ENCODE measurements around the gene DEPP1.

DEPP1 gene

GRCh38 chr10:44985175-44985681, 6.6 kb upstream of the DEPP1 start:
- H3F3A ChIP-seq (ENCODE audit: control insufficient read depth, insufficient read depth): no peaks in the 10 kb centered on the region
- H3K4me2 ChIP-seq (ENCODE audit: low read length): no peak overlapping the region
- no peaks in the 10 kb centered on the region for H3K79me2 ChIP-seq (ENCODE audit: control insufficient read depth, low read length)
- TF ChIP-seq, protein P1, sequence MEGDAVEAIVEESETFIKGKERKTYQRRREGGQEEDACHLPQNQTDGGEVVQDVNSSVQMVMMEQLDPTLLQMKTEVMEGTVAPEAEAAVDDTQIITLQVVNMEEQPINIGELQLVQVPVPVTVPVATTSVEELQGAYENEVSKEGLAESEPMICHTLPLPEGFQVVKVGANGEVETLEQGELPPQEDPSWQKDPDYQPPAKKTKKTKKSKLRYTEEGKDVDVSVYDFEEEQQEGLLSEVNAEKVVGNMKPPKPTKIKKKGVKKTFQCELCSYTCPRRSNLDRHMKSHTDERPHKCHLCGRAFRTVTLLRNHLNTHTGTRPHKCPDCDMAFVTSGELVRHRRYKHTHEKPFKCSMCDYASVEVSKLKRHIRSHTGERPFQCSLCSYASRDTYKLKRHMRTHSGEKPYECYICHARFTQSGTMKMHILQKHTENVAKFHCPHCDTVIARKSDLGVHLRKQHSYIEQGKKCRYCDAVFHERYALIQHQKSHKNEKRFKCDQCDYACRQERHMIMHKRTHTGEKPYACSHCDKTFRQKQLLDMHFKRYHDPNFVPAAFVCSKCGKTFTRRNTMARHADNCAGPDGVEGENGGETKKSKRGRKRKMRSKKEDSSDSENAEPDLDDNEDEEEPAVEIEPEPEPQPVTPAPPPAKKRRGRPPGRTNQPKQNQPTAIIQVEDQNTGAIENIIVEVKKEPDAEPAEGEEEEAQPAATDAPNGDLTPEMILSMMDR (IDR thresholded peaks at IDR 0.05; ENCODE audit: low read depth, low read length, poor library complexity, severe bottlenecking): no peak
- TF ChIP-seq EZH2phosphoT487 (IDR thresholded peaks at IDR 0.05; ENCODE audit: borderline replicate concordance, low read length): no peak
- no peaks in the 10 kb centered on the region for H3K4me1 ChIP-seq (ENCODE audit: control insufficient read depth, low read length)
- no peaks in the 10 kb centered on the region for H4K20me1 ChIP-seq (ENCODE audit: control insufficient read depth, insufficient read depth, low read depth, low read length)
- no peaks in the 10 kb centered on the region for H3K9me2 ChIP-seq (replicated peaks; ENCODE audit: control insufficient read depth, low read length)
- H3K36me3 ChIP-seq (ENCODE audit: control insufficient read depth, low read length): no peaks in the 10 kb centered on the region
- peaks cover 23% of the 10 kb centered on the region for H3K27me3 ChIP-seq (ENCODE audit: control insufficient read depth, low read length)
- H3K4me3 ChIP-seq (ENCODE audit: low read length): no peak overlapping the region
- no peaks in the 10 kb centered on the region for H3K9me3 ChIP-seq (ENCODE audit: control insufficient read depth, insufficient read depth, low read length)
- H3K27ac ChIP-seq (ENCODE audit: low read depth, low read length): no peak overlapping the region

DNA sequence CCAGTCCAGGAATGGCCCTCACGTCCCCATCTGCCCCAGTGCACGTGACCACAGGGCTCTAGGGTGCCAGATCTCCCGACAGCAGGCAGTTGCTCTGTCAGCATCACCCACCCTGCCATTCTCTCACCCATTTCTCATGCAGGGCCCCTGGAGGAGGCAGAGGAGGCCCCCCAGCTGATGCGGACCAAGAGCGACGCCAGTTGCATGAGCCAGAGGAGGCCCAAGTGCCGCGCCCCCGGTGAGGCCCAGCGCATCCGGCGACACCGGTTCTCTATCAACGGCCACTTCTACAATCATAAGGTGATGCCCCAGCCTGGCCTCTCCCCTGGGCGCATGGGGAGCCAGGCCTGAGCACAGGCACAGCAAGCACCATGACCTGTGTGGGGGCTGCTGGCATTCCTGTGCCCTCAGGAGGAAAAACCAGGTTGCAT, 6.1 kb upstream of the DEPP1 start:
- no peaks in the 10 kb centered on the region for H4K20me1 ChIP-seq (ENCODE audit: control insufficient read depth, insufficient read depth, low read depth, low read length)
- H3K27ac ChIP-seq (ENCODE audit: low read depth, low read length): no peak overlapping the region
- no peaks in the 10 kb centered on the region for H3K36me3 ChIP-seq (ENCODE audit: control insufficient read depth, low read length)
- no peak overlapping the region for H3K4me3 ChIP-seq (ENCODE audit: low read length)
- no peak for TF ChIP-seq EZH2phosphoT487 (IDR thresholded peaks at IDR 0.05; ENCODE audit: borderline replicate concordance, low read length)
- TF ChIP-seq, protein P1 (IDR thresholded peaks at IDR 0.05; ENCODE audit: low read depth, low read length, poor library complexity, severe bottlenecking): no peak
- no peaks in the 10 kb centered on the region for H3K9me3 ChIP-seq (ENCODE audit: control insufficient read depth, insufficient read depth, low read length)
- no peaks in the 10 kb centered on the region for H3K79me2 ChIP-seq (ENCODE audit: control insufficient read depth, low read length)
- H3F3A ChIP-seq (ENCODE audit: control insufficient read depth, insufficient read depth): no peaks in the 10 kb centered on the region
- peaks cover 28% of the 10 kb centered on the region for H3K27me3 ChIP-seq (ENCODE audit: control insufficient read depth, low read length)
- no peaks in the 10 kb centered on the region for H3K4me1 ChIP-seq (ENCODE audit: control insufficient read depth, low read length)
- no peaks in the 10 kb centered on the region for H3K9me2 ChIP-seq (replicated peaks; ENCODE audit: control insufficient read depth, low read length)
- no peak overlapping the region for H3K4me2 ChIP-seq (ENCODE audit: low read length)

GRCh38 chr10:44983895-44984278, 5.3 kb upstream of the DEPP1 start:
- no peak overlapping the region for H3K4me3 ChIP-seq (ENCODE audit: low read length)
- no peak overlapping the region for H3K4me2 ChIP-seq (ENCODE audit: low read length)
- H3K9me2 ChIP-seq (replicated peaks; ENCODE audit: control insufficient read depth, low read length): no peaks in the 10 kb centered on the region
- no peaks in the 10 kb centered on the region for H4K20me1 ChIP-seq (ENCODE audit: control insufficient read depth, insufficient read depth, low read depth, low read length)
- no peaks in the 10 kb centered on the region for H3K9me3 ChIP-seq (ENCODE audit: control insufficient read depth, insufficient read depth, low read length)
- H3F3A ChIP-seq (ENCODE audit: control insufficient read depth, insufficient read depth): no peaks in the 10 kb centered on the region
- no peak for TF ChIP-seq EZH2phosphoT487 (IDR thresholded peaks at IDR 0.05; ENCODE audit: borderline replicate concordance, low read length)
- TF ChIP-seq, protein P1 (IDR thresholded peaks at IDR 0.05; ENCODE audit: low read depth, low read length, poor library complexity, severe bottlenecking): no peak
- no peaks in the 10 kb centered on the region for H3K79me2 ChIP-seq (ENCODE audit: control insufficient read depth, low read length)
- peaks cover 2% of the 10 kb centered on the region for H3K4me1 ChIP-seq (ENCODE audit: control insufficient read depth, low read length)
- peaks cover 29% of the 10 kb centered on the region for H3K27me3 ChIP-seq (ENCODE audit: control insufficient read depth, low read length)
- H3K27ac ChIP-seq (ENCODE audit: low read depth, low read length): no peak overlapping the region
- H3K36me3 ChIP-seq (ENCODE audit: control insufficient read depth, low read length): no peaks in the 10 kb centered on the region
